ENCODE results near the gene DOCK2.

The DOCK2 gene

DNA sequence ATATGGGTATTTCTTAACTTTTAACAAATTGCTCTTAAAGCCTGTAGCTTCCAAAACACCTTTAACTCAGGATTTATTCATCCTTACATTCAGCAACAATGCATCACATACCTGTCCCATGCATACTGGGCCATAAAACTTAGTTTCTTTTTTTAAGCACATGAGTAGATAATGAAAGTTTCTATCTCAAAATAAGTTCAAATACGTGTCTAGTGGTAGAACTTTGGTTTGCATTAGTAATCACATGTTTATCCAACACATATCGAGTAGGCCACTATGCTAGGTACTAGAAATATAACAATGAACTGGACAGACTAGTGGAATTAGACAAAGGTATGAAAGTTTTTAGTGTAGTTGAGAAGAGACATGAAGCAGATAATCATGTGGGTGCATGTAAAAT is 99.6 kb downstream of the DOCK2 start:
- TF ChIP-seq EZH2phosphoT487 (IDR thresholded peaks at IDR 0.05; ENCODE audit: low read length), result no peak
- TF ChIP-seq, protein P1, sequence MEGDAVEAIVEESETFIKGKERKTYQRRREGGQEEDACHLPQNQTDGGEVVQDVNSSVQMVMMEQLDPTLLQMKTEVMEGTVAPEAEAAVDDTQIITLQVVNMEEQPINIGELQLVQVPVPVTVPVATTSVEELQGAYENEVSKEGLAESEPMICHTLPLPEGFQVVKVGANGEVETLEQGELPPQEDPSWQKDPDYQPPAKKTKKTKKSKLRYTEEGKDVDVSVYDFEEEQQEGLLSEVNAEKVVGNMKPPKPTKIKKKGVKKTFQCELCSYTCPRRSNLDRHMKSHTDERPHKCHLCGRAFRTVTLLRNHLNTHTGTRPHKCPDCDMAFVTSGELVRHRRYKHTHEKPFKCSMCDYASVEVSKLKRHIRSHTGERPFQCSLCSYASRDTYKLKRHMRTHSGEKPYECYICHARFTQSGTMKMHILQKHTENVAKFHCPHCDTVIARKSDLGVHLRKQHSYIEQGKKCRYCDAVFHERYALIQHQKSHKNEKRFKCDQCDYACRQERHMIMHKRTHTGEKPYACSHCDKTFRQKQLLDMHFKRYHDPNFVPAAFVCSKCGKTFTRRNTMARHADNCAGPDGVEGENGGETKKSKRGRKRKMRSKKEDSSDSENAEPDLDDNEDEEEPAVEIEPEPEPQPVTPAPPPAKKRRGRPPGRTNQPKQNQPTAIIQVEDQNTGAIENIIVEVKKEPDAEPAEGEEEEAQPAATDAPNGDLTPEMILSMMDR (IDR thresholded peaks at IDR 0.05; ENCODE audit: low read length), result no peak
- no peak for TF ChIP-seq EZH2 (optimal IDR thresholded peaks at IDR 0.05; ENCODE audit: low read depth, low read length)
- no peak overlapping the region for H3K4me3 ChIP-seq (ENCODE audit: low read length)
- no peaks in the 10 kb centered on the region for H3K79me2 ChIP-seq (ENCODE audit: low read length)
- no peaks in the 10 kb centered on the region for H3K27me3 ChIP-seq (replicated peaks; ENCODE audit: insufficient read depth, low read length)
- H3K9ac ChIP-seq (ENCODE audit: low read length), result no peak overlapping the region
- H4K20me1 ChIP-seq (ENCODE audit: insufficient read depth, low read length), result no peaks in the 10 kb centered on the region
- no peak overlapping the region for H3K27ac ChIP-seq (ENCODE audit: low read length)
- H3K36me3 ChIP-seq (replicated peaks; ENCODE audit: insufficient read depth, low read length), result no peaks in the 10 kb centered on the region; the same call in 1 of the 2 replicates
- H3K4me2 ChIP-seq (ENCODE audit: low read depth, low read length), result no peak overlapping the region
- no peaks in the 10 kb centered on the region for H3K4me1 ChIP-seq (ENCODE audit: low read length)
- no peaks in the 10 kb centered on the region for H3K9me3 ChIP-seq (replicated peaks; ENCODE audit: insufficient read depth, low read length)
- H3F3A ChIP-seq (ENCODE audit: insufficient read depth, low read length), result no peaks in the 10 kb centered on the region
- DNase-seq, result no peak
- no peaks in the 10 kb centered on the region for H3K9me2 ChIP-seq (replicated peaks; ENCODE audit: insufficient read depth, low read length)
- no peak overlapping the region for H2AFZ ChIP-seq (ENCODE audit: low read length)

DNA sequence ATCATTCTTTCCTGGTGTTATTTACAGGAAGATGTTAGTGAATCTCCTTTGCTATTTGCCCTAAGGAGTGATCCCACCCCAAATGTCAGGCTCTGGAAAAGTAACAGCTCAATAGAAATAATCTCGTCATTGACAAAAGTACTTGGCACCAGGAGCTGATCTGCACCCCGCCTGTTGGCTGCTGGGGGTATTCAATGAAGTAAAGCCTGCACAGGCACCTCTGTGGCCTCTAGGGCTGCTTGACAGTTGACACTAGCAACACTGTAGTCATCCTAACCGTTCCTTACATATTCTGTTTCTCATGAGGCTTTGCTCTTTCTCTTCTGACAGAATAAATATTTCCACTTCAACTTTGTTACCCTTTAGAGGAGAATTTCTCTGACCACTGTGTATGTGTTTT is 103.4 kb downstream of the DOCK2 start:
- DNase-seq, result no peak
- Histone ChIP-seq H3K9ac (ENCODE audit: low read length) (no peak overlapping the region), H3K9me2 (replicated peaks; ENCODE audit: insufficient read depth, low read length) (no peaks in the 10 kb centered on the region), H3K4me1 (ENCODE audit: low read length) (no peaks in the 10 kb centered on the region), H3K79me2 (ENCODE audit: low read length) (no peaks in the 10 kb centered on the region), H3F3A (ENCODE audit: insufficient read depth, low read length) (no peaks in the 10 kb centered on the region), H4K20me1 (ENCODE audit: insufficient read depth, low read length) (no peaks in the 10 kb centered on the region), H3K36me3 (replicated peaks; ENCODE audit: insufficient read depth, low read length) (no peaks in the 10 kb centered on the region; the same call in 1 of the 2 replicates), H3K9me3 (replicated peaks; ENCODE audit: insufficient read depth, low read length) (no peaks in the 10 kb centered on the region), H2AFZ (ENCODE audit: low read length) (no peak overlapping the region), H3K27me3 (replicated peaks; ENCODE audit: insufficient read depth, low read length) (no peaks in the 10 kb centered on the region), H3K4me2 (ENCODE audit: low read depth, low read length) (no peak overlapping the region), H3K4me3 (ENCODE audit: low read length) (no peak overlapping the region), H3K27ac (ENCODE audit: low read length) (no peak overlapping the region)
- TF ChIP-seq, protein P1 (IDR thresholded peaks at IDR 0.05; ENCODE audit: low read length), result no peak
- no peak for TF ChIP-seq EZH2phosphoT487 (IDR thresholded peaks at IDR 0.05; ENCODE audit: low read length)
- no peak for TF ChIP-seq EZH2 (optimal IDR thresholded peaks at IDR 0.05; ENCODE audit: low read depth, low read length)

DNA sequence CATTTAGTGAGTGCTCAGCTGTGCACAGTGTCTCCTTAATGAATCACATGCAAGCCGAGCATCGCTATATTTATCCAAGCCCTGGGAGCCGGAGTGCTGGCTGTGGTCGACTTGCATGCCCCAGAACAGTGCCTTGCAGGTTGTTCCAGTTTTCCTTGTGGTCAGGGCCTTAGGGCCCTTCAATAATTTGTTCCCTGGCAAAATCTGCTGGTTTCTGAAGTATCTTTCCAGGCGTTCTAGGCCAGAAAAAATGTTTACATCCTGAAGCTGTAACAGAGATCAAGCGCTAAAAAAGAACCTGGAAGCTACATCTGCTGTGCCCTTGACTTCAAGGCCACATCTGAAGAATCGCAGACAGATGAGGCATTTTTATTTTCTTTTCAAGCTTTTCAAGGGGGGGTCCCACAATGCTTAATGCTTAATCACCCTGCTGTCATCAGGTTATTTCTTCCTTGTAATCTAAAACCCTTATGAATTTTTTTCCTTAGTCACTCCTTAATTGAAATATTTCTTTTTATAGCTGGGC is 105.8 kb downstream of the DOCK2 start:
- Histone ChIP-seq H2AFZ (ENCODE audit: low read length) (no peak overlapping the region), H3K9me3 (replicated peaks; ENCODE audit: insufficient read depth, low read length) (no peaks in the 10 kb centered on the region), H3K9ac (ENCODE audit: low read length) (no peak overlapping the region), H3K27ac (ENCODE audit: low read length) (no peak overlapping the region), H3K4me2 (ENCODE audit: low read depth, low read length) (no peak overlapping the region), H4K20me1 (ENCODE audit: insufficient read depth, low read length) (no peaks in the 10 kb centered on the region), H3K79me2 (ENCODE audit: low read length) (no peaks in the 10 kb centered on the region), H3K36me3 (replicated peaks; ENCODE audit: insufficient read depth, low read length) (no peaks in the 10 kb centered on the region), H3K27me3 (replicated peaks; ENCODE audit: insufficient read depth, low read length) (no peaks in the 10 kb centered on the region), H3K4me1 (ENCODE audit: low read length) (no peaks in the 10 kb centered on the region), H3K4me3 (ENCODE audit: low read length) (no peak overlapping the region), H3K9me2 (replicated peaks; ENCODE audit: insufficient read depth, low read length) (no peaks in the 10 kb centered on the region), H3F3A (ENCODE audit: insufficient read depth, low read length) (no peaks in the 10 kb centered on the region)
- TF ChIP-seq, protein P1 (IDR thresholded peaks at IDR 0.05; ENCODE audit: low read length), result no peak
- TF ChIP-seq EZH2 (optimal IDR thresholded peaks at IDR 0.05; ENCODE audit: low read depth, low read length), result no peak
- no peak for TF ChIP-seq EZH2phosphoT487 (IDR thresholded peaks at IDR 0.05; ENCODE audit: low read length)
- DNase-seq, result no peak

Measured in MM.1S (cell line).